ENCODE results near the gene ANK3. TPM values are rescaled to one million over a fixed set of nuclear protein-coding genes. Genes with fewer than 3 reads are reported as not detected.

Gene ANK3
- total and polyA plus RNA-seq, 2 donors (not counting 3 experiments of a cell fraction or from before 2014, with no cell fraction given) = 0.88 to 8.5 TPM

DNA sequence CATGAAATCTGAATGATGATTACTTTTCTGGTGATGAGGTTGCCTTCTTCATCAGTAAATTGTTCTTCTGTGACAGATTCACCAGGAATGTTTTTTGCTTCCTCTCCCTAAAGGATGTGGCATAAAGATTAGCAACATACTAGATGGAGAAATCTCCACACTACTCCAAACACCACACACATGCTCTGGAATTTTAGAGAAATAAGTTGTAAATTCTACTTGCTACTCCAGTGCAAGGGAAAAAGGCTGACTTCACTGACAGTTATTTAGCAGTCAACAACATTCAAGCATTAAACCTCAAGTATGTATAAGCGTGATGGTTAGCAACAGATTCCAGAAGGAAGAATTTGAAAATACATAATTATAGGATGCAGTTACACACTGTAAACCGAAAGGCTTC, 345.4 kb downstream of the ANK3 start:
- Histone ChIP-seq H4K20me1 (replicated peaks; ENCODE audit: control insufficient read depth, extremely low read depth, insufficient read depth, low read length) (no peaks in the 10 kb centered on the region), H3K4me3 (replicated peaks in 1 of 3; ENCODE audit: insufficient read depth in 1 of 3, low read depth in 1 of 3, low read length in 3 of 3) (no peak overlapping the region), H3K79me2 (ENCODE audit: control insufficient read depth, insufficient read depth, low read length) (no peaks in the 10 kb centered on the region), H2AFZ (ENCODE audit: low read depth, low read length) (no peak overlapping the region), H3K36me3 (ENCODE audit: control insufficient read depth in 2 of 2, extremely low read depth in 1 of 2, insufficient read depth in 2 of 2, low read length in 2 of 2) (no peaks in the 10 kb centered on the region), H3K9ac (replicated peaks; ENCODE audit: extremely low read depth, insufficient read depth, low read length) (no peak overlapping the region), H3K4me2 (ENCODE audit: insufficient read depth, low read length) (no peak overlapping the region), H3K9me3 (replicated peaks; ENCODE audit: control insufficient read depth, insufficient read depth, low read length) (no peaks in the 10 kb centered on the region), H3K27me3 (ENCODE audit: control insufficient read depth in 2 of 2, insufficient read depth in 2 of 2, low read length in 2 of 2) (no peaks in the 10 kb centered on the region), H3K9me1 (replicated peaks; ENCODE audit: control insufficient read depth, extremely low read depth, insufficient read depth, low read length) (no peaks in the 10 kb centered on the region), H3K4me1 (ENCODE audit: control insufficient read depth, extremely low read depth, insufficient read depth, low read length) (no peaks in the 10 kb centered on the region), H3K27ac (ENCODE audit: insufficient read depth, low read depth, low read length) (no peak overlapping the region)
- no TSS peak for BruUV-seq (replicated peaks)
- DNase-seq (ENCODE audit: low read depth, low spot score) = no peak
- dilution Hi-C loops (cut with MboI; ENCODE audit: extremely low pct_ligation_motif_present, low sequenced_read_pairs) = no loop called here
- no peak for FAIRE-seq
- ChIA-PET CTCF (no interaction called here), POLR2A (no interaction called here)
- intact Hi-C loops (cut with micrococcal nuclease) = loop anchor here (10.0 kb wide), 2 partner anchors 1089 to 1259 kb away; no protein-coding TSS in a partner anchor
- no peak for TF ChIP-seq POLR2A (IDR thresholded peaks at IDR 0.05; ENCODE audit: low read depth, low read length)
- no peak for TF ChIP-seq JUN (IDR thresholded peaks at IDR 0.05; ENCODE audit: borderline replicate concordance, insufficient read depth, insufficient read length, low read depth)
- no peak for TF ChIP-seq GATA2 (IDR thresholded peaks at IDR 0.05; ENCODE audit: insufficient read depth, insufficient read length, low read depth, low read length)
- no peak for TF ChIP-seq POLR2AphosphoS5 (IDR thresholded peaks at IDR 0.05; ENCODE audit: insufficient read depth, low read depth, low read length)
- TF ChIP-seq EZH2 (IDR thresholded peaks at IDR 0.05; ENCODE audit: borderline replicate concordance, low read depth, low read length, severe bottlenecking) = no peak
- no peak for TF ChIP-seq MYC (IDR thresholded peaks at IDR 0.05; ENCODE audit: low read depth, low read length)
- TF ChIP-seq, protein P1, sequence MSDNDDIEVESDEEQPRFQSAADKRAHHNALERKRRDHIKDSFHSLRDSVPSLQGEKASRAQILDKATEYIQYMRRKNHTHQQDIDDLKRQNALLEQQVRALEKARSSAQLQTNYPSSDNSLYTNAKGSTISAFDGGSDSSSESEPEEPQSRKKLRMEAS (IDR thresholded peaks at IDR 0.05; ENCODE audit: insufficient read depth, insufficient read length) = no peak
- TF ChIP-seq, protein P2, sequence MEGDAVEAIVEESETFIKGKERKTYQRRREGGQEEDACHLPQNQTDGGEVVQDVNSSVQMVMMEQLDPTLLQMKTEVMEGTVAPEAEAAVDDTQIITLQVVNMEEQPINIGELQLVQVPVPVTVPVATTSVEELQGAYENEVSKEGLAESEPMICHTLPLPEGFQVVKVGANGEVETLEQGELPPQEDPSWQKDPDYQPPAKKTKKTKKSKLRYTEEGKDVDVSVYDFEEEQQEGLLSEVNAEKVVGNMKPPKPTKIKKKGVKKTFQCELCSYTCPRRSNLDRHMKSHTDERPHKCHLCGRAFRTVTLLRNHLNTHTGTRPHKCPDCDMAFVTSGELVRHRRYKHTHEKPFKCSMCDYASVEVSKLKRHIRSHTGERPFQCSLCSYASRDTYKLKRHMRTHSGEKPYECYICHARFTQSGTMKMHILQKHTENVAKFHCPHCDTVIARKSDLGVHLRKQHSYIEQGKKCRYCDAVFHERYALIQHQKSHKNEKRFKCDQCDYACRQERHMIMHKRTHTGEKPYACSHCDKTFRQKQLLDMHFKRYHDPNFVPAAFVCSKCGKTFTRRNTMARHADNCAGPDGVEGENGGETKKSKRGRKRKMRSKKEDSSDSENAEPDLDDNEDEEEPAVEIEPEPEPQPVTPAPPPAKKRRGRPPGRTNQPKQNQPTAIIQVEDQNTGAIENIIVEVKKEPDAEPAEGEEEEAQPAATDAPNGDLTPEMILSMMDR (IDR thresholded peaks at IDR 0.05; ENCODE audit: extremely low read depth in 1 of 2, insufficient read depth in 1 of 2, low read depth in 1 of 2, low read length in 2 of 2) = no peak
- TF ChIP-seq FOS (IDR thresholded peaks at IDR 0.05; ENCODE audit: borderline replicate concordance, insufficient read depth, low read length) = no peak
